ENCODE data around the gene ZNF573.
A peak's percentile ranks its signal among the peaks of the same experiment; 100 is the strongest.

Gene ZNF573

GRCh38 chr19:37809366-37809765 is 30.0 kb upstream of the ZNF573 start:
- Histone ChIP-seq H3K79me1 (replicated peaks; ENCODE audit: low read length, poor library complexity, severe bottlenecking) (no peaks in the 10 kb centered on the region), H2AK5ac (ENCODE audit: low read length, severe bottlenecking) (no peak overlapping the region), H3K27me3 (ENCODE audit: control insufficient read depth in 1 of 2, insufficient read depth in 1 of 2, low read length in 2 of 2) (no peaks in the 10 kb centered on the region), H2BK12ac (ENCODE audit: low read length in 2 of 2) (no peak overlapping the region), H3K9ac (ENCODE audit: low read length) (no peak overlapping the region), H2BK15ac (ENCODE audit: low read depth, poor library complexity, severe bottlenecking) (no peak overlapping the region), H3K4me3 (ENCODE audit: insufficient read depth in 1 of 2, low read depth in 1 of 2, low read length in 2 of 2) (no peak overlapping the region), H2BK5ac (ENCODE audit: low read depth, low read length, poor library complexity, severe bottlenecking) (no peak overlapping the region), H3K4me2 (ENCODE audit: low read length, poor library complexity, severe bottlenecking) (no peak overlapping the region), H4K91ac (ENCODE audit: low read length) (no peak overlapping the region), H3K9me3 (ENCODE audit: control insufficient read depth, low read length) (peaks cover 62% of the 10 kb centered on the region), H3K27ac (ENCODE audit: low read length, poor library complexity, severe bottlenecking) (no peak overlapping the region), H3K14ac (ENCODE audit: low read length in 2 of 2) (no peak overlapping the region), H4K8ac (ENCODE audit: low read length) (no peak overlapping the region), H2AFZ (ENCODE audit: low read depth, low read length) (no peak overlapping the region), H3K36me3 (ENCODE audit: control insufficient read depth in 1 of 2, insufficient read depth in 2 of 2, low read depth in 1 of 2, low read length in 2 of 2) (no peaks in the 10 kb centered on the region), H3K4ac (ENCODE audit: low read depth in 1 of 2, low read length in 2 of 2) (no peak overlapping the region), H3K18ac (ENCODE audit: low read depth in 1 of 2, low read length in 2 of 2) (no peak overlapping the region), H2BK120ac (ENCODE audit: low read depth, low read length) (no peak overlapping the region), H3K4me1 (ENCODE audit: control insufficient read depth, insufficient read depth, low read depth, low read length) (no peaks in the 10 kb centered on the region), H3K23ac (ENCODE audit: low read length in 2 of 2) (no peak overlapping the region)
- WGBS, result 76% methylated on average over 3 of the region's 5 CpGs
- no peak for DNase-seq

GRCh38 chr19:37803249-37803840 is 24.0 kb upstream of the ZNF573 start:
- 48% methylated on average over 4 of the region's 7 CpGs for WGBS
- Histone ChIP-seq H3K14ac (ENCODE audit: low read length in 2 of 2) (no peak overlapping the region), H4K8ac (ENCODE audit: low read length) (no peak overlapping the region), H2BK120ac (ENCODE audit: low read depth, low read length) (no peak overlapping the region), H3K4ac (ENCODE audit: low read depth in 1 of 2, low read length in 2 of 2) (no peak overlapping the region), H3K4me1 (ENCODE audit: control insufficient read depth, insufficient read depth, low read depth, low read length) (no peaks in the 10 kb centered on the region), H3K18ac (ENCODE audit: low read depth in 1 of 2, low read length in 2 of 2) (no peak overlapping the region), H3K27me3 (ENCODE audit: control insufficient read depth in 1 of 2, insufficient read depth in 1 of 2, low read length in 2 of 2) (no peaks in the 10 kb centered on the region), H2BK12ac (ENCODE audit: low read length in 2 of 2) (no peak overlapping the region), H3K23ac (ENCODE audit: low read length in 2 of 2) (no peak overlapping the region), H2BK5ac (ENCODE audit: low read depth, low read length, poor library complexity, severe bottlenecking) (no peak overlapping the region), H2AK5ac (ENCODE audit: low read length, severe bottlenecking) (no peak overlapping the region), H2BK15ac (ENCODE audit: low read depth, poor library complexity, severe bottlenecking) (no peak overlapping the region), H4K91ac (ENCODE audit: low read length) (no peak overlapping the region), H3K79me1 (replicated peaks; ENCODE audit: low read length, poor library complexity, severe bottlenecking) (no peaks in the 10 kb centered on the region), H2AFZ (ENCODE audit: low read depth, low read length) (no peak overlapping the region), H3K27ac (ENCODE audit: low read length, poor library complexity, severe bottlenecking) (no peak overlapping the region), H3K9me3 (ENCODE audit: control insufficient read depth, low read length) (peaks cover 76% of the 10 kb centered on the region), H3K4me3 (ENCODE audit: insufficient read depth in 1 of 2, low read depth in 1 of 2, low read length in 2 of 2) (peak overlapping the region in 1 of 2 experiments; percentile 10), H3K4me2 (ENCODE audit: low read length, poor library complexity, severe bottlenecking) (no peak overlapping the region), H3K36me3 (ENCODE audit: control insufficient read depth in 1 of 2, insufficient read depth in 2 of 2, low read depth in 1 of 2, low read length in 2 of 2) (no peaks in the 10 kb centered on the region), H3K9ac (ENCODE audit: low read length) (no peak overlapping the region)
- no peak for DNase-seq

- no peak for DNase-seq
- H4K91ac ChIP-seq (ENCODE audit: low read length), result no peak overlapping the region
- no peak overlapping the region for H3K4ac ChIP-seq (ENCODE audit: low read depth in 1 of 2, low read length in 2 of 2)
- no peak overlapping the region for H3K4me3 ChIP-seq (ENCODE audit: insufficient read depth in 1 of 2, low read depth in 1 of 2, low read length in 2 of 2)
- no peaks in the 10 kb centered on the region for H3K4me1 ChIP-seq (ENCODE audit: control insufficient read depth, insufficient read depth, low read depth, low read length)
- no peak overlapping the region for H4K8ac ChIP-seq (ENCODE audit: low read length)
- no peaks in the 10 kb centered on the region for H3K27me3 ChIP-seq (ENCODE audit: control insufficient read depth in 1 of 2, insufficient read depth in 1 of 2, low read length in 2 of 2)
- no peaks in the 10 kb centered on the region for H3K79me1 ChIP-seq (replicated peaks; ENCODE audit: low read length, poor library complexity, severe bottlenecking)
- H2BK12ac ChIP-seq (ENCODE audit: low read length in 2 of 2), result no peak overlapping the region
- H2BK5ac ChIP-seq (ENCODE audit: low read depth, low read length, poor library complexity, severe bottlenecking), result no peak overlapping the region
- H3K14ac ChIP-seq (ENCODE audit: low read length in 2 of 2), result no peak overlapping the region
- peaks cover 62% of the 10 kb centered on the region for H3K9me3 ChIP-seq (ENCODE audit: control insufficient read depth, low read length)
- no peak overlapping the region for H2BK120ac ChIP-seq (ENCODE audit: low read depth, low read length)
- H2AK5ac ChIP-seq (ENCODE audit: low read length, severe bottlenecking), result no peak overlapping the region
- no peak overlapping the region for H3K27ac ChIP-seq (ENCODE audit: low read length, poor library complexity, severe bottlenecking)
- 95% methylated on average over 46 of the region's 46 CpGs for WGBS
- H3K18ac ChIP-seq (ENCODE audit: low read depth in 1 of 2, low read length in 2 of 2), result no peak overlapping the region
- no peak overlapping the region for H3K9ac ChIP-seq (ENCODE audit: low read length)
- no peaks in the 10 kb centered on the region for H3K36me3 ChIP-seq (ENCODE audit: control insufficient read depth in 1 of 2, insufficient read depth in 2 of 2, low read depth in 1 of 2, low read length in 2 of 2)
- H2BK15ac ChIP-seq (ENCODE audit: low read depth, poor library complexity, severe bottlenecking), result no peak overlapping the region
- H3K4me2 ChIP-seq (ENCODE audit: low read length, poor library complexity, severe bottlenecking), result no peak overlapping the region
- H3K23ac ChIP-seq (ENCODE audit: low read length in 2 of 2), result no peak overlapping the region
- H2AFZ ChIP-seq (ENCODE audit: low read depth, low read length), result no peak overlapping the region
These were observed 11.0 kb upstream of the ZNF573 start for GRCh38 chr19:37790244-37790925.

- H3K4me3 ChIP-seq (ENCODE audit: insufficient read depth in 1 of 2, low read depth in 1 of 2, low read length in 2 of 2), result peak overlapping the region; percentile 79 to 93
- H3K18ac ChIP-seq (ENCODE audit: low read depth in 1 of 2, low read length in 2 of 2), result peak overlapping the region; percentile 26 to 85
- no peak overlapping the region for H3K23ac ChIP-seq (ENCODE audit: low read length in 2 of 2)
- peak overlapping the region; percentile 27 to 96 for H3K4ac ChIP-seq (ENCODE audit: low read depth in 1 of 2, low read length in 2 of 2)
- peak overlapping the region; percentile 99 for H4K8ac ChIP-seq (ENCODE audit: low read length)
- H3K36me3 ChIP-seq (ENCODE audit: control insufficient read depth in 1 of 2, insufficient read depth in 2 of 2, low read depth in 1 of 2, low read length in 2 of 2), result no peaks in the 10 kb centered on the region
- peak overlapping the region; percentile 88 for H3K4me2 ChIP-seq (ENCODE audit: low read length, poor library complexity, severe bottlenecking)
- no peaks in the 10 kb centered on the region for H3K27me3 ChIP-seq (ENCODE audit: control insufficient read depth in 1 of 2, insufficient read depth in 1 of 2, low read length in 2 of 2)
- H2AK5ac ChIP-seq (ENCODE audit: low read length, severe bottlenecking), result no peak overlapping the region
- no peak overlapping the region for H2BK5ac ChIP-seq (ENCODE audit: low read depth, low read length, poor library complexity, severe bottlenecking)
- 42% methylated on average over 3 of the region's 7 CpGs for WGBS
- H3K4me1 ChIP-seq (ENCODE audit: control insufficient read depth, insufficient read depth, low read depth, low read length), result peaks cover 2% of the 10 kb centered on the region
- H3K27ac ChIP-seq (ENCODE audit: low read length, poor library complexity, severe bottlenecking), result no peak overlapping the region
- no peak overlapping the region for H2BK15ac ChIP-seq (ENCODE audit: low read depth, poor library complexity, severe bottlenecking)
- peak overlapping the region; percentile 44 for H4K91ac ChIP-seq (ENCODE audit: low read length)
- H3K9me3 ChIP-seq (ENCODE audit: control insufficient read depth, low read length), result peaks cover 8% of the 10 kb centered on the region
- no peak overlapping the region for H3K14ac ChIP-seq (ENCODE audit: low read length in 2 of 2)
- H2BK12ac ChIP-seq (ENCODE audit: low read length in 2 of 2), result no peak overlapping the region
- H2AFZ ChIP-seq (ENCODE audit: low read depth, low read length), result peak overlapping the region; percentile 78
- no peak overlapping the region for H2BK120ac ChIP-seq (ENCODE audit: low read depth, low read length)
- H3K79me1 ChIP-seq (replicated peaks; ENCODE audit: low read length, poor library complexity, severe bottlenecking), result peaks cover 3% of the 10 kb centered on the region
- peak; percentile 16 for DNase-seq
- H3K9ac ChIP-seq (ENCODE audit: low read length), result peak overlapping the region; percentile 87
These were observed 716 bp downstream of the ZNF573 start for GRCh38 chr19:37778613-37779126.
